HepG2 (cell line): ENCODE measurements around the gene JAGN1. TPM values are rescaled to one million over a fixed set of nuclear protein-coding genes. Genes with fewer than 3 reads are reported as not detected.

Source experiments
- ATAC-seq: fragments of 200-7000 bp; cut with Tn5 transposase; 3 replicates; pipeline ENCODE4 v1.9.1; 2020; ENCODE audit warnings: mild to moderate bottlenecking, moderate library complexity
- BruUV-seq: library from RNA; stranded (reverse); fragments of 400-500 nt; replicated peaks from 2 replicates; lab custom pipeline; 2021; lab: Mats Ljungman, UMichigan
- CTCF ChIA-PET: fragments of 300-600 bp; formaldehyde crosslinking; extraction: SDS; loops from one replicate; lab custom pipeline; 2021; ENCODE audit warnings: low total read pairs, inconsistent platforms, low intra/inter-chr PET ratio; lab: Yijun Ruan, JAX
- POLR2A ChIA-PET: fragments of 350-600 bp; sonication (Branson Sonifier 250); formaldehyde crosslinking; loops from one replicate; lab custom pipeline; 2020; ENCODE audit warnings: antibody characterized with exemption, inconsistent platforms; lab: Yijun Ruan, JAX
- DNase-seq: peaks from one replicate; pipeline ENCODE4 v3.0.0-alpha.2; 2015; ENCODE audit warnings: low spot score
- FAIRE-seq: peaks from 3 replicates; lab custom pipeline; 2011; peaks lifted over from hg19 to GRCh38; lab: Jason Lieb, UNC
- H2AFZ ChIP-seq: one replicate; pipeline ENCODE4 v1.6.1; 2011; ENCODE audit warnings: low read length, inconsistent platforms
- H3K27ac ChIP-seq: fragments of 300-600 bp; 3 replicates; pipeline ENCODE4 v1.8.0; 2011; ENCODE audit warnings: mixed run types, mild to moderate bottlenecking, mixed read lengths, low read length, inconsistent platforms; ENCODE audit not compliant: insufficient read depth; ENCODE audit errors: extremely low read length
- H3K27me3 ChIP-seq, 2 experiments: fragments of 200-600 bp in 1 of 2; 2 replicates in 1 of 2; 3 replicates in 1 of 2; pipeline versions ENCODE4 v1.6.0 to v1.8.0; 2011; ENCODE audit warnings: low read length in 2 of 2, mild to moderate bottlenecking in 2 of 2, moderate library complexity in 2 of 2, inconsistent platforms in 1 of 2; ENCODE audit not compliant: insufficient read depth in 2 of 2, control insufficient read depth in 1 of 2
- H3K36me3 ChIP-seq, 2 experiments: fragments of 200-600 bp in 1 of 2; replicated peaks in 1 of 2; 2 replicates in 1 of 2; 3 replicates in 1 of 2; pipeline versions ENCODE4 v1.5.1 to v1.8.0; 2011; ENCODE audit warnings: low read length in 2 of 2, inconsistent platforms in 1 of 2; ENCODE audit not compliant: insufficient read depth in 2 of 2, control insufficient read depth in 1 of 2
- H3K4me1 ChIP-seq: 2 replicates; pipeline ENCODE4 v1.5.1; 2012; ENCODE audit warnings: low read length, inconsistent platforms; ENCODE audit not compliant: insufficient read depth
- H3K4me2 ChIP-seq: 2 replicates; pipeline ENCODE4 v1.6.0; 2011; ENCODE audit warnings: low read depth, low read length, inconsistent platforms
- H3K4me3 ChIP-seq, 3 experiments: fragments of 200-600 bp in 1 of 3; sonication (generic), shearing (Covaris generic) in 1 of 3; replicated peaks in 1 of 3; 2 replicates each; pipeline ENCODE4 v1.5.1; 2011 to 2016; ENCODE audit warnings: low read length in 3 of 3, inconsistent platforms in 2 of 3, low read depth in 2 of 3, mild to moderate bottlenecking in 2 of 3, control low read depth in 1 of 3, mixed read lengths in 1 of 3; ENCODE audit not compliant: insufficient read depth in 1 of 3
- H3K79me2 ChIP-seq: one replicate; pipeline ENCODE4 v1.6.1; 2011; ENCODE audit warnings: low read length, inconsistent platforms; ENCODE audit not compliant: insufficient read depth
- H3K9ac ChIP-seq: 2 replicates; pipeline ENCODE4 v1.6.0; 2011; ENCODE audit warnings: mild to moderate bottlenecking, low read depth, low read length, inconsistent platforms; ENCODE audit not compliant: insufficient read depth
- H3K9me3 ChIP-seq: 2 replicates; pipeline ENCODE4 v1.5.1; 2012; ENCODE audit warnings: mild to moderate bottlenecking, low read length
- H4K20me1 ChIP-seq: 2 replicates; pipeline ENCODE4 v1.6.0; 2011; ENCODE audit warnings: inconsistent platforms, mild to moderate bottlenecking, low read length, moderate library complexity; ENCODE audit not compliant: insufficient read depth
- CEBPB ChIP-seq: IDR thresholded peaks from 2 replicates; pipeline ENCODE4 v1.6.1; 2011; ENCODE audit warnings: low read depth, low read length, improper control_type of control experiment, borderline replicate concordance
- CEBPG ChIP-seq: IDR thresholded peaks from 2 replicates; pipeline ENCODE4 v1.6.1; 2016
- FOXP4 ChIP-seq: sonication (generic); formaldehyde crosslinking; IDR thresholded peaks from 2 replicates; pipeline ENCODE4 v1.4.0; 2020; ENCODE audit warnings: missing genetic modification reagents
- NFE2 ChIP-seq: sonication (generic); formaldehyde crosslinking; IDR thresholded peaks from 2 replicates; pipeline ENCODE4 v1.4.0; 2020; ENCODE audit warnings: missing genetic modification reagents
- POLR2AphosphoS5 ChIP-seq: IDR thresholded peaks from 2 replicates; pipeline ENCODE4 v1.6.1; 2012; ENCODE audit warnings: low read depth, low read length
- STAT6 ChIP-seq: sonication (generic); formaldehyde crosslinking; IDR thresholded peaks from 2 replicates; pipeline ENCODE4 v1.4.0; 2020; ENCODE audit warnings: missing genetic modification reagents, mild to moderate bottlenecking, borderline replicate concordance
- ZSCAN25 ChIP-seq: sonication (generic); formaldehyde crosslinking; IDR thresholded peaks from 2 replicates; pipeline ENCODE4 v1.8.0; 2022; ENCODE audit warnings: mild to moderate bottlenecking, missing genetic modification reagents
- WGBS: methylation state at CpG from one replicate; pipeline ENCODE4 v1.1.6; 2017; ENCODE audit warnings: low lambda C conversion rate; 5-methylcytosine and 5-hydroxymethylcytosine counted together
- in situ Hi-C: cut with HindIII; loops from 2 replicates; pipeline ENCODE4 v1.10.0; 2017; ENCODE audit warnings: low pct_unique_long_range_greater_than_20kb; ENCODE audit not compliant: extremely low pct_ligation_motif_present
- intact Hi-C: fragments of 100-400 bp; cut with micrococcal nuclease; formaldehyde crosslinking; loops from one replicate; pipeline ENCODE4 v1.10.0; 2022; ENCODE audit not compliant: unreplicated experiment
- polyA plus RNA-seq, 8 experiments: library from polyadenylated mRNA; depleted of rRNA in 3 of 8; stranded (reverse) in 7 of 8; unstranded in 1 of 8; fragments of >200 nt; fragmentation: Illumina TruSeq in 4 of 8; extraction: Trizol in 4 of 8; gene quantifications; 2 replicates each; pipeline versions ENCODE4 v1.2.1 to v1.2.3, GENCODE V29; 2011 to 2016; ENCODE audit warnings: low read depth in 4 of 8, missing spikeins in 1 of 8, mixed read lengths in 1 of 8; ENCODE audit not compliant: insufficient read depth in 1 of 8
- total RNA-seq, 5 experiments: library from RNA; depleted of rRNA; stranded (reverse); fragments of >200 nt; fragmentation: Illumina TruSeq; extraction: Trizol; gene quantifications; 2 replicates each; pipeline ENCODE4 v1.2.3, GENCODE V29; 2016; ENCODE audit warnings: low read depth in 1 of 5

JAGN1 gene
- total and polyA plus RNA-seq, 2 of the 13 experiments (the other 11 are each of a cell fraction or from before 2014, with no cell fraction given), result 49.9 to 50.9 TPM

GRCh38 chr3:9888540-9888939 is 1.9 kb upstream of the JAGN1 start (continued):
- TF ChIP-seq STAT6 (CRISPR knock-in tag), result no peak
- TF ChIP-seq FOXP4 (CRISPR knock-in tag), result 0 out of 2 replicates have a peak, but pooled peaks have one; percentile 43

- Histone ChIP-seq H3K27me3 (no peaks in the 10 kb centered on the region; a peak in 1 of 5 replicates), H3K9ac (peak overlapping the region; percentile 98), H3K79me2 (peaks cover 26% of the 10 kb centered on the region), H2AFZ (no peak overlapping the region), H3K36me3 (peaks cover 3 to 9% of the 10 kb centered on the region in 2 experiments; a peak in 4 of 5 replicates), H4K20me1 (no peaks in the 10 kb centered on the region), H3K9me3 (no peaks in the 10 kb centered on the region)
- 6% methylated on average over 5 of the region's 5 CpGs for WGBS
- no TSS peak for BruUV-seq
- no peak for DNase-seq
- no peak for ATAC-seq
- intact Hi-C loops, result no loop called here
- TF ChIP-seq CEBPG (CRISPR knock-in tag) (peak; percentile 77), ZSCAN25 (CRISPR knock-in tag) (no peak), NFE2 (no peak), CEBPB (peak; percentile 76; the same call in 1 of the 2 replicates), POLR2AphosphoS5 (no peak)
- TF ChIP-seq, all 625 proteins: peak for 2
- CTCF ChIA-PET, result interaction anchor here (1.3 kb wide), 1 partner anchor 27 kb away, joined by 4 read pairs; no protein-coding TSS in a partner anchor
- Histone ChIP-seq H3K4me2 (peak overlapping the region; percentile 76), H3K4me1 (peaks cover 50% of the 10 kb centered on the region), H3K27ac (peak overlapping the region; percentile 32), H3K4me3 (peak overlapping the region in 1 of 3 experiments; percentile 13; a peak in 1 of 6 replicates)
- in situ Hi-C loops, result no loop called here
- POLR2A ChIA-PET, result interaction anchor here (0.5 to 3.8 kb wide), 10 partner anchors 8 to 88 kb away, joined by 3 to 36 read pairs (median 6); partner anchors contain the start of genes CIDEC, CRELD1, IL17RC and IL17RE
- peak; percentile 58 for FAIRE-seq
Observed at GRCh38 chr3:9889405-9889804, 1.0 kb upstream of the JAGN1 start.
